HG03025 (cell line): ENCODE data around the gene IL10.
A peak's percentile ranks its signal among the peaks of the same experiment; 100 is the strongest.
"Not testable (repeated sequence)": the region's sequence is repeated elsewhere in the genome, so short reads cannot be mapped to it uniquely, and the experiment has no call there.

Experiments
- ATAC-seq: cut with Tn5 transposase; IDR thresholded peaks from one replicate; pipeline ENCODE4 v1.9.1; 2021; ENCODE audit warnings: mild to moderate bottlenecking, moderate library complexity; ENCODE audit not compliant: unreplicated experiment, low FRiP score

Gene IL10

GRCh38 chr1:206768472-206769303, 3.6 kb downstream of the IL10 start:
- no peak for ATAC-seq

- no peak for ATAC-seq
These were observed 5.9 kb downstream of the IL10 start for GRCh38 chr1:206766251-206766856.

DNA sequence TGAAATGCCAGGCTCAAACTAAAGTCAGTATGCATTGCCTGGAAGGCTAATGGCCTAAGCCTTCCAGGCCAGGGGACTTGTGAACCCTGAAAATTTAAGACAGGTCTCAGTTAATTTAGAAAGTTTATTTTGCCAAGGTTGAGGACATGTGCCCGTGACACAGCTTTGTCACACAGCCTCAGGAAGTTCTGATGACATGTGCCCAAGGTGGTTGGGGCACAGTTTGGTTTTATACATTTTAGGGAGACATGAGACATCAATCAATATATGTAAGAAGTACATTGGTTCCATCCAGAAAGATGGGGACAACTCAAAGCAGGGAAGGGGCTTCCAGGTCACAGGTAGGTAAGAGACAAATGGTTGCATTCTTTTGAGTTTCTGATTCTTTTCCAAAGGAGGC, 6.5 kb downstream of the IL10 start:
- not testable (repeated sequence) for ATAC-seq

GRCh38 chr1:206762741-206763364, 9.4 kb downstream of the IL10 start:
- not testable (repeated sequence) for ATAC-seq

DNA sequence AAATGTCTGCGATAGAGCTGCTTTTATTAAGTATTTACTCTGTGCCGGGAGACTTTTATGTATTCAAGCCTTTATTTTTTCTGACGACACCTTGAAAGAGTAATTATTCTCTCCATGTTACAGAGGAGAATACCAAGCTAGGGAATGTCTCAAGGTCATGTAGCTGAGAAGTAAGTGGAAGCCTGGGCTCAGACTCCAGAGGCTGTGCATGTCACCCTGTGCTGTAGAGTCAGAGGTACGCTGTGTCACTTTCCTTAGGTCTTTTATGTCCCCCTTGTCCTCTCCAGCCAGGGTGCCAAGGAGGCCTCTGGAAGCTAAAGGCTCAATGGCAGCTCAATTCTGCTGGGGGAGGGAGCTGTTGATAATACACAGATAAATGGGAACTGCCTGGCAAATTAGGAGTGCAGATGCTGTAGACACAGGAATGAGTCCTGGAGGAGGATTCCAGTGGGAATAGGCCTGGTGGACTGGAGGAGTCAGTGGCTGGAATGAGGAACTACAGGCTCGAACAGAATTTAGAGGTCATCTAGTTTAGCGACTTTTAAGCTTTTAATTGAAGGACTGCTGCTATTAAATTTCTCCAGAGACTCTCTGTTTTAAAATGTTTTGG, 11.0 kb downstream of the IL10 start:
- no peak for ATAC-seq

GRCh38 chr1:206760590-206760989, 11.7 kb downstream of the IL10 start:
- ATAC-seq: no peak

- ATAC-seq: no peak
These were observed 14.6 kb downstream of the IL10 start for GRCh38 chr1:206757524-206758266.

GRCh38 chr1:206754011-206754410, 18.3 kb downstream of the IL10 start:
- no peak for ATAC-seq

GRCh38 chr1:206753141-206753540, 19.2 kb downstream of the IL10 start:
- no peak for ATAC-seq

GRCh38 chr1:206752481-206752880, 19.8 kb downstream of the IL10 start:
- ATAC-seq: no peak

DNA sequence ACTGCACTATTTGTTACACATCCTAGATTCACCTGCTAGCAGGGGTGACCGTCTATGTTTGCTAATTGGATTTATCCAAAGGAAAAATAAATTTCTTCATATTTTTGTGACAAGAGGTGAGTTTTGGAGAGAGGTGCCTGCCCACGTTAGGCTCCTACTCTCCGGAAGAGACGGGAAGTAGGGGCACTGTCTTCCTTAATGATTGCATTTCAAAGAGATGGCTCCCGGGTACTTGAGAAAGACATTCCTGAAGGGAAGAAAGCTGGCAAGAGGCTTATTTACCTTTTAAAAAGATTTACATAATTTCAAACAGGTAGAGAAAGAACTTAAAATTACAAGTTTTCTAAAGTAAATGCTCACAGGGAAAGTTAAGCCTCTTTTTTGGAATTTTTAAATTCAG, 20.4 kb downstream of the IL10 start:
- ATAC-seq: no peak

DNA sequence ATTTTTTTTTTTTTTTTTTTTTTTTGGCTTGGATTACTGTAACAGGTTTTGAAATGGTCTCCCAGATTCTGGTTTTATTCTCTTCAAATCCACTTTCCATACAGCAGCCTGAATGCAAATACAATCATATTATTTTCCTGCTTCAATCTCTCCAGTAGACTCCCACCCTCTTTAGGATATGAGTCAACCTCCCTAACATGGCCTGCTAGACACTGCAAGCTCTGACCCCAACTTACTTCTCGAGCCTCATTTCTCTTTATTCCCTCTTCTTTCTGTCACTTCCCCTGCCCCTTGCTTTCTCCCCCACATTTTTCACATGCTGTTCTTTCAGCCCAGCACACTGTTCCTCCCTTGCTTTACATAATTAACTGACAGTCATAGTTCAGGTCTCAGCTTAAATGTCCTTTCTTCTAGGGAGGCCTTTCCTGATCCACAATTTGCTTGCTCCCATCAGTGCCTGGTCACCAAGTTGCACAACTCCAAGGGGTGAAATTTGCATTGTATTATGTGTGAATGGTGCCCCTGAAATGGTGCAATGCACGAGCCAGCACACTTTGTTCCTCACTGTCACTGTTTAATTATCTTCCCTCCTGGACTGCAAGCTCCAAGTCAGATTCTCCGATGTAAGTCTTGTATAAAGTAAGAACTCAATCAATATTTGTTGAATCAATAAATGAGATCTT, 23.8 kb downstream of the IL10 start:
- ATAC-seq: no peak

DNA sequence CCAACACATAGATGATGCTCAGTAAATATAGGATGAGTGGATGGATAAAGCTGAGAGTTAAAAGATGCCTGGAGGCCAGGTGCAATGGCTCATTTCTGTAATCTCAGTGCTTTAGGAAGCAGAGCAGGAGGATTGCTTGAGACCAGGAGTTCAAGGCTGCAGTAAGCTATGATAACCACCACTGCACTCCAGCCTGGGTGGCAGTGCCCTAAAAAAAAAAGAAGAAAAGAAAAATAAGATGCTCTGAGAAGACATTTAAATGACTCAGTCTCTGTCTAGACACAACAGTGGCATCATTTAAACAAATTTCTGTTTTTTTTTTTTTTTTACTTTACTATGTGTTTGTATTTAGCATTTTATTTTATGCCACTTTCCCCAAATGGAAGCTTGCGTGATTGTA, 27.0 kb downstream of the IL10 start:
- no peak for ATAC-seq

- no peak for ATAC-seq
These were observed 27.6 kb downstream of the IL10 start for GRCh38 chr1:206744683-206745082.

DNA sequence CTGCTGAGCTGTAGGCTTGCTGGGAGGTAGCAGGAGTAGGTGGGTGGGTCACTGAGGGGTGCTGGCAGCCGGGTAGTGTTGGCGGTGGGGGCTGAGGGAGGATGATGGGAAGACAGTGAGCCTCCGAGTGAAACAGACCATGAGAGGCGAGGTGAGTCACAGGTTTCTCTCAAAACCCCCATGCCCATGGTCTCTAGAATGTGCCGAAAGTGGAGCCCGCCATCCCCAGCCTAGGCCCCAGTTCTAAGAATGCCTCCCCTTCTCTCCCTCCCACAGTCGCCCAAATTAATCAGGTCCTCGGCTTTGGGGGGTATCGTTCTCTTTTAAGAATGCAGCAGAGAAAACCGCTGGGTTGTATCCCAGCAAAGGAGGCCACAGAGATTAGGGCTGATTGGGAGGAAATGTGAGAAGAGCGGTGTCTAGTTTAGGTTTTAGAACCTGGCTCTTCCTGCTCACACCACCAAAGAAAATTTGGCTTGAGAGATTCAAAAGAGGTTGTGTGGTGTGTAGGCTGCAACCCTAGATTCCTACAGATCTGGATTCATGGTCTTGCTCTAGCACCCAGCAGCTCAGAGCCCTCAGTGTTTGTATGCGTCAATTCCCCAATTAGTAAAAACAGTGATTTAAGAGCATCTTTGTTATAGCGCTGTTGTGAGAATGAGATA, 29.4 kb downstream of the IL10 start:
- ATAC-seq: no peak

- no peak for ATAC-seq
These were observed 31.1 kb downstream of the IL10 start for GRCh38 chr1:206741142-206741701.

DNA sequence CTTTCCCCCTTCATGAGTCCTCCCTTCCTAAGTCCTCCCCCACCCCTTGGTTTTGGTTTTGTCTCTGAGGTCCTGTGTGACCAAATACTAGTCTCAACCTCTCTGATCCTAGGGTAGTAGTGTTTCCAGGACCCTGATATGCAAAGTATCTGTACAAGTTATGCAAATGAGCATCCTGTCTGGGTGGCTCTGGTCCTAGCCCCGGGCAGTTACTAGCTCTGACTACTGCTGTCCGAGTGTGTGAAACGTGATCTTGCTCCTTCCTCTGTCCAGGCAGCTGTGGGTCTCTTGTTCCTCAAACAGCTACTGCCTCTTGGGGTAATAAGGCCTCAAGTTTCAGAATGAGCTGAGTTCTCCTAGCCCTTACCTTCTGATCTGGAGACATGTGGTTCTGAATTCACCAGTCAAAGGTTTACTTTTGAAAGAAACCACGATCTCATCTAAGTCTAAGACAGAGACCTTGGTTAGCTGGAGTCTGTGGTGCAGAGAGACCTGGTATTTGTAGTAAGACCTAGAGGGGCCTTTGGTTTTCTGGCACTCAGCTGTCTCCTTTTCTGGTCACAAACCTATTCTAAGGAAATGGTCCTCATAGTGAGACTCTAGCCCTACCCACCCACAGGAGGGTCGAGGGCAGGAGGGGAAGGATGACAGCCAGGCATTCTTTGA, 32.8 kb downstream of the IL10 start:
- peak; percentile 81 for ATAC-seq
